ENCODE measurements around the gene AKR1C1. TPM values are rescaled to one million over a fixed set of nuclear protein-coding genes. Genes with fewer than 3 reads are reported as not detected.
"Not testable (repeated sequence)": the region's sequence is repeated elsewhere in the genome, so short reads cannot be mapped to it uniquely, and the experiment has no call there.

AKR1C1 gene
- 10 to 100 TPM; 12.8 to 88.1 TPM for total RNA-seq
- long read RNA-seq, full-length matches to known transcripts = 5 of 15 reads
- long read RNA-seq, partial matches to known transcripts = 7 of 15 reads
- long read RNA-seq, other reads (novel, unspliced or antisense) = 3 of 15 reads

GRCh38 chr10:4962876-4963814 is at the start of gene AKR1C1:
Gene AKR1C1, plus strand, starts transcription at chr10:4963415. Its CDS starts 30 bp downstream, at chr10:4963445.
- intact Hi-C loops (cut with DNase I, micrococcal nuclease); DNase-seq: not testable (repeated sequence)
- peak; percentile 100 for ATAC-seq

- no peak for DNase-seq
- intact Hi-C loops (cut with DNase I, micrococcal nuclease) = no loop called here
Measured at GRCh38 chr10:4914213-4914850, 48.9 kb upstream of the AKR1C1 start.

GRCh38 chr10:4916086-4916716 is 47.0 kb upstream of the AKR1C1 start:
- DNase-seq = no peak
- intact Hi-C loops (cut with DNase I, micrococcal nuclease) = no loop called here
- no peak for ATAC-seq

More at GRCh38 chr10:4914213-4914850, 48.9 kb upstream of the AKR1C1 start:
- ATAC-seq = no peak

GRCh38 chr10:4918236-4918635 is 45.0 kb upstream of the AKR1C1 start:
- DNase-seq = no peak
- intact Hi-C loops (cut with DNase I, micrococcal nuclease) = no loop called here

GRCh38 chr10:4924482-4924881 is 38.7 kb upstream of the AKR1C1 start:
- DNase-seq; ATAC-seq; intact Hi-C loops (cut with DNase I, micrococcal nuclease): not testable (repeated sequence)

More at GRCh38 chr10:4918236-4918635, 45.0 kb upstream of the AKR1C1 start:
- no peak for ATAC-seq

GRCh38 chr10:4926400-4926799 is 36.8 kb upstream of the AKR1C1 start:
- ATAC-seq = no peak

GRCh38 chr10:4931587-4931986 is 31.6 kb upstream of the AKR1C1 start:
- DNase-seq (no peak), ATAC-seq (no peak)
- intact Hi-C loops (cut with DNase I, micrococcal nuclease) = no loop called here

More at GRCh38 chr10:4926400-4926799, 36.8 kb upstream of the AKR1C1 start:
- DNase-seq = no peak
- intact Hi-C loops (cut with DNase I, micrococcal nuclease) = no loop called here

- intact Hi-C loops (cut with DNase I, micrococcal nuclease) = no loop called here
- peak; percentile 79 for ATAC-seq
- DNase-seq = no peak
Measured at GRCh38 chr10:4934391-4934987, 28.7 kb upstream of the AKR1C1 start.

- ATAC-seq (no peak), DNase-seq (no peak)
- intact Hi-C loops (cut with DNase I, micrococcal nuclease) = no loop called here
Measured at GRCh38 chr10:4937346-4937745, 25.9 kb upstream of the AKR1C1 start.

- intact Hi-C loops (cut with DNase I, micrococcal nuclease) = no loop called here
- DNase-seq (no peak), ATAC-seq (no peak)
Measured at GRCh38 chr10:4939224-4940072, 23.8 kb upstream of the AKR1C1 start.

GRCh38 chr10:4940073-4940428 is 23.2 kb upstream of the AKR1C1 start:
- ATAC-seq; intact Hi-C loops (cut with DNase I, micrococcal nuclease); DNase-seq: not testable (repeated sequence)

- ATAC-seq; DNase-seq; intact Hi-C loops (cut with DNase I, micrococcal nuclease): not testable (repeated sequence)
Measured at GRCh38 chr10:4940909-4941308, 22.3 kb upstream of the AKR1C1 start.

GRCh38 chr10:4941540-4942330 is 21.5 kb upstream of the AKR1C1 start:
- intact Hi-C loops (cut with DNase I, micrococcal nuclease) = no loop called here
- ATAC-seq (peak; percentile 57), DNase-seq (no peak)

- DNase-seq; intact Hi-C loops (cut with DNase I, micrococcal nuclease): not testable (repeated sequence)
- peak; percentile 61 for ATAC-seq
Measured at GRCh38 chr10:4942931-4943330, 20.3 kb upstream of the AKR1C1 start.

- DNase-seq; ATAC-seq; intact Hi-C loops (cut with DNase I, micrococcal nuclease): not testable (repeated sequence)
Measured at GRCh38 chr10:4943416-4943815, 19.8 kb upstream of the AKR1C1 start.

- ATAC-seq = no peak
- intact Hi-C loops (cut with DNase I, micrococcal nuclease) = no loop called here
- no peak for DNase-seq
Measured at GRCh38 chr10:4943821-4944220, 19.4 kb upstream of the AKR1C1 start.

- DNase-seq (no peak), ATAC-seq (no peak)
- intact Hi-C loops (cut with DNase I, micrococcal nuclease) = no loop called here
Measured at GRCh38 chr10:4944841-4945240, 18.4 kb upstream of the AKR1C1 start.
